ENCODE results near the gene UBE2F.
A peak's percentile ranks its signal among the peaks of the same experiment; 100 is the strongest.

Gene UBE2F

DNA sequence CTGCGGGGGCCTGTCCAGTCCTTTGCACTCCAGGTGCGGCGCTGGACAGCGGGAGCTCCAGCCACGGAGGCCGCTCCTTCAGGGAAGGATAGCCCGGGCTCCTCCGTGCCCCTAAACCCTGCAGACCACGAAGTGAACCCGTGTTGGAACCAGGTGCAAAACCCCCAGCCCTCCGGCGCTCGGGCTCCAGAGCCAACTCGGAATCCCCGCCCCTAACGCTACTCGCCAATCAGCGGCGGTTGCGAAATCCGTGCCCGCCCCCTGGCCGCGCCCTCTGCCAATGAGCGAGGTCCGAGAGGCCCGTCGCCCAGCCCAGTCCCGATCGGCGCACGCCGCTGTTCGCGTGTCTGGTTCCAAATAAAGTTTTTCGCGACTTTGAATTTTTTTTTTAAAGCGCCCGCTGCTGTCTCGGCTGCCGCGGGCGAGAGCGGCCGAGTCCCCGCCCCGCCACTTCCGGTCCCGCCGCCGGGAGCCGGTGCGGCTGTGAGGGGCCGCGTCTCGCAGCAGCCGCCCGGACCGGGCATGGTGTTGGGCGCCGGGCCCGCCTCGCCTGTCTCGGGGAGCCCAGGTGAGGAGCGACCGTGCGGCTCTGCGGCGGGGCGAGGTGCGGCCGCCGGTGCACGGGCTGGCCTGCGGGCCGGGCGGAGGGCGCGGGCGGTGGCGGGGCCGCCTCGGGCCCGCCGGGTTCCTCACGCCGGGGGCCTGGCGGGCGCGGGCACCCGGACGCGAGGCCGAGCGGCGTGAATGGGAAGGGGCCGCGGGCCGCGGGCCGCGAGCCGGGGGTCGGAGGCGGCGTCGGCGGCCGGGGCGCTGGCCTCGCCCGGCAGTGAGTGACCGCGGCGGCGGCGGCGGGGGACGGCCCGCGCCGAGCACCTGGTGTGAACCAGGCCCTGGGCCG, at the start of gene UBE2F:
Gene UBE2F (plus strand): TSS at position 450 of the 898 bp plus-strand sequence. CDS start 6,094 bp downstream, outside the sequence.
- peak within 1 kb of the TSS; percentile 79; the same call in 1 of the 2 replicates for H3K9ac ChIP-seq (ENCODE audit: low read depth, low read length)
- H3K27me3 ChIP-seq (ENCODE audit: insufficient read depth, low read length): peaks cover 6% of the 10 kb centered on the region
- peak within 1 kb of the TSS; percentile 88 for H3K4me3 ChIP-seq (ENCODE audit: low read length)
- H3K9me3 ChIP-seq (ENCODE audit: insufficient read depth, low read depth, low read length): peaks cover 8% of the 10 kb centered on the region
- peaks cover 8% of the 10 kb centered on the region; the same call in 1 of the 2 replicates for H3K4me1 ChIP-seq (ENCODE audit: insufficient read depth, low read length)
- no peaks in the 10 kb centered on the region for H3K36me3 ChIP-seq (ENCODE audit: insufficient read depth, low read depth, low read length)
- H3K27ac ChIP-seq (ENCODE audit: low read length): no peak within 1 kb of the TSS

GRCh38 chr2:237917696-237918374, 49.0 kb upstream of the UBE2F start:
- Histone ChIP-seq H3K36me3 (ENCODE audit: insufficient read depth, low read depth, low read length) (no peaks in the 10 kb centered on the region), H3K4me1 (ENCODE audit: insufficient read depth, low read length) (no peaks in the 10 kb centered on the region), H3K27me3 (ENCODE audit: insufficient read depth, low read length) (0 out of 2 replicates have a peak, but pooled peaks cover 2% of the 10 kb centered on the region), H3K9ac (ENCODE audit: low read depth, low read length) (no peak overlapping the region), H3K9me3 (ENCODE audit: insufficient read depth, low read depth, low read length) (no peaks in the 10 kb centered on the region), H3K4me3 (ENCODE audit: low read length) (no peak overlapping the region), H3K27ac (ENCODE audit: low read length) (no peak overlapping the region)

DNA sequence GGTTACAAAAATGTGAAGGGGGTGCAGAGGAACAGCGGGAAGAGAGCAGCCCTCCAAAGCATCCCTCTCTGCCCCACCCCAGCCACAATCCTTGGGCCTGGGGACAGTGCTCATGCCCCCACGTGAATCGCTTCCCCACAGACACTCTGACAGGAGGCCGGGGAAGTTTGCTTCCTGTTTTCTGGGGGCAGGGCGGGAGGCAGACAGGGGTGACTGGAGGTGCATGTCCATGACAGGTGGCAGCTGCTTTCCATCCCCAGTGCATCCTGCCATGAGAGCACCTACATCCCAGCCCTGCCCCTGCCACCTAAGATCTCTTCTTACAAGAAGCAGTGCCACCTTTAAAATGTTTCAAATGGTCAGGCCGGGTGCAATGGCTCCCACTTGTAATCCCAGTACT, 47.2 kb upstream of the UBE2F start:
- H3K27ac ChIP-seq (ENCODE audit: low read length): no peak overlapping the region
- H3K9me3 ChIP-seq (ENCODE audit: insufficient read depth, low read depth, low read length): no peaks in the 10 kb centered on the region

DNA sequence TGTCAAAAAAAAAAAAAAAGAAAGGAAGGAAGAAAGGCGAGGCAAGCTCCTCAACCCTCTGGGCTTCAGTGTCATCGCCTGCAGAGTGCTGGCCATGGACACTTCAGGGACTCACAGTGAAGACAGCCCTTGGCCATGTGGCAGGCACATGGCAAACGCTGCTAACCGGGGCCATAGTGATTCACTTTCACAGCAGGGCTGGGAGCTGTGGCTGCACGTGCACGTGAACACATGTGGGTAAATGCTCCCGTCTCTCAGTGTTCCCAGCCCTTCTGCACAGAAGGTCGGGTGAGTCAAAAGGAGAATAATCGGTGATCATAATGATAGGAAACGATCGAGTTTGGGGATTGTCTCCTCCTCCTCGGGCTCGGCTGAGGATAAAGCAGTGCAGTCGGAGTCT, 46.1 kb upstream of the UBE2F start:
- no peak overlapping the region for H3K9ac ChIP-seq (ENCODE audit: low read depth, low read length)
- no peak overlapping the region for H3K4me3 ChIP-seq (ENCODE audit: low read length)
- H3K4me1 ChIP-seq (ENCODE audit: insufficient read depth, low read length): no peaks in the 10 kb centered on the region; the same call in 1 of the 2 replicates
- no peaks in the 10 kb centered on the region for H3K9me3 ChIP-seq (ENCODE audit: insufficient read depth, low read depth, low read length)
- peaks cover 9% of the 10 kb centered on the region; the same call in 1 of the 2 replicates for H3K27me3 ChIP-seq (ENCODE audit: insufficient read depth, low read length)
- no peak overlapping the region for H3K27ac ChIP-seq (ENCODE audit: low read length)
- no peaks in the 10 kb centered on the region for H3K36me3 ChIP-seq (ENCODE audit: insufficient read depth, low read depth, low read length)

More for the DNA sequence above, 47.2 kb upstream of the UBE2F start:
- H3K4me1 ChIP-seq (ENCODE audit: insufficient read depth, low read length): no peaks in the 10 kb centered on the region; the same call in 1 of the 2 replicates
- no peak overlapping the region for H3K9ac ChIP-seq (ENCODE audit: low read depth, low read length)
- peaks cover 9% of the 10 kb centered on the region; the same call in 1 of the 2 replicates for H3K27me3 ChIP-seq (ENCODE audit: insufficient read depth, low read length)
- no peaks in the 10 kb centered on the region for H3K36me3 ChIP-seq (ENCODE audit: insufficient read depth, low read depth, low read length)
- H3K4me3 ChIP-seq (ENCODE audit: low read length): no peak overlapping the region

GRCh38 chr2:237921967-237922492, 44.8 kb upstream of the UBE2F start:
- no peak overlapping the region for H3K27ac ChIP-seq (ENCODE audit: low read length)
- no peaks in the 10 kb centered on the region for H3K36me3 ChIP-seq (ENCODE audit: insufficient read depth, low read depth, low read length)
- H3K4me1 ChIP-seq (ENCODE audit: insufficient read depth, low read length): no peaks in the 10 kb centered on the region; the same call in 1 of the 2 replicates
- no peak overlapping the region for H3K9ac ChIP-seq (ENCODE audit: low read depth, low read length)
- H3K9me3 ChIP-seq (ENCODE audit: insufficient read depth, low read depth, low read length): no peaks in the 10 kb centered on the region
- no peak overlapping the region for H3K4me3 ChIP-seq (ENCODE audit: low read length)
- peaks cover 9% of the 10 kb centered on the region; the same call in 1 of the 2 replicates for H3K27me3 ChIP-seq (ENCODE audit: insufficient read depth, low read length)

DNA sequence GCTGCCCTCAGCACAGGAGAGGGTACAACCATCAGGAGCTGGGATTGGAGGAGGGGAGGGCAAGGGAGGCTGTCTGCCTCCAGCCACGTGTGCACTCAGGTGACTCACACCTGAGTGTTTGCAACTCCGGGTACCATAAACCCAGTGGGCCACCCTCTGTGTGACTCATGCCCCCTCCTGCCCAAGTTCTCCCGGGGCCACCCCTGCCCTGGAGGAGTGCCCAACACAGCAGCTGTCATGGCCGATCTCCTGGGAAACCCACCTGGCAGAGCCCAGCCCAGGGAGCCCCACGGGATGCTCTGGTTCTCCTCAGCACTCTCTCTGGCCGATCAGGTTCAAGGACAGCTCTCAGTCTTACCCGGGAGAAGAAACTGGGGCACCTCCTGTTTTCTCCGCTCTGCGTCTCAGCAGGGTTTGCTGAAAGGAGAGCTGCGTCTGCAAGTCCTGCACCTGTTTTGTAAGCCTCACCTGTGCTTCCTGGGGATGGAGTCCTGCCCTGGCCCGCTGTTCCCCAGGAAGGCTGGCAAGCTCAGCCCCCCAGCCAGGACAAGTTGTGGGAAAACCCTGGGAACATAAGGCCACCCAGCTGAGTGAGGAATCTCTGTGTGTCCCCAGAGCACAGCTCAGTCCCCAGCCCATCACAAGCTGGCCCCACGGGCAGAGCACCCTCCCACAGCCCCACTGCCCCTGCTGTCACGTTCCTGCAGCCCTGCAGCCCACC, 44.0 kb upstream of the UBE2F start:
- Histone ChIP-seq H3K27me3 (ENCODE audit: insufficient read depth, low read length) (peaks cover 9% of the 10 kb centered on the region; the same call in 1 of the 2 replicates), H3K9me3 (ENCODE audit: insufficient read depth, low read depth, low read length) (no peaks in the 10 kb centered on the region), H3K27ac (ENCODE audit: low read length) (no peak overlapping the region), H3K4me3 (ENCODE audit: low read length) (no peak overlapping the region), H3K9ac (ENCODE audit: low read depth, low read length) (no peak overlapping the region), H3K4me1 (ENCODE audit: insufficient read depth, low read length) (no peaks in the 10 kb centered on the region; the same call in 1 of the 2 replicates), H3K36me3 (ENCODE audit: insufficient read depth, low read depth, low read length) (no peaks in the 10 kb centered on the region)

- H3K27ac ChIP-seq (ENCODE audit: low read length): no peak overlapping the region
- H3K36me3 ChIP-seq (ENCODE audit: insufficient read depth, low read depth, low read length): no peaks in the 10 kb centered on the region
- H3K4me1 ChIP-seq (ENCODE audit: insufficient read depth, low read length): no peaks in the 10 kb centered on the region; the same call in 1 of the 2 replicates
- H3K27me3 ChIP-seq (ENCODE audit: insufficient read depth, low read length): peaks cover 9% of the 10 kb centered on the region; the same call in 1 of the 2 replicates
- H3K9ac ChIP-seq (ENCODE audit: low read depth, low read length): no peak overlapping the region
- no peak overlapping the region for H3K4me3 ChIP-seq (ENCODE audit: low read length)
- H3K9me3 ChIP-seq (ENCODE audit: insufficient read depth, low read depth, low read length): no peaks in the 10 kb centered on the region
Observed at GRCh38 chr2:237923481-237924163, 43.2 kb upstream of the UBE2F start.

DNA sequence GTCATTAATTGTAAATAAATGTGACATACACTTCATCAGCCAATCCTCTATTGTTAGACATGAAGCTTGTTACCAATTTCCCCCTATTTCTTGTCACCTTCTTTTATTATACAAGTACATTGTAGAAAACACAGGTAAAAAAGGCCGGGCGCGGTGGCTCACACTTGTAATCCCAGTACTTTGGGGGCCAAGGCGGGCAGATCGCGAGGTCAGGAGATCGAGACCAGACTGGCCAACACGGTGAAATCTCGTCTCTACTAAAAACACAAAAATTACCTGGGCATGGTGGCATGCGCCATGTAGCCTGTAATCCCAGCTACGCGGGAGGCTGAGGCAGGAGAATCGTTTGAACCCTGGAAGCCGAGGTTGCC, 42.7 kb upstream of the UBE2F start:
- Histone ChIP-seq H3K27ac (ENCODE audit: low read length) (no peak overlapping the region), H3K36me3 (ENCODE audit: insufficient read depth, low read depth, low read length) (no peaks in the 10 kb centered on the region)

DNA sequence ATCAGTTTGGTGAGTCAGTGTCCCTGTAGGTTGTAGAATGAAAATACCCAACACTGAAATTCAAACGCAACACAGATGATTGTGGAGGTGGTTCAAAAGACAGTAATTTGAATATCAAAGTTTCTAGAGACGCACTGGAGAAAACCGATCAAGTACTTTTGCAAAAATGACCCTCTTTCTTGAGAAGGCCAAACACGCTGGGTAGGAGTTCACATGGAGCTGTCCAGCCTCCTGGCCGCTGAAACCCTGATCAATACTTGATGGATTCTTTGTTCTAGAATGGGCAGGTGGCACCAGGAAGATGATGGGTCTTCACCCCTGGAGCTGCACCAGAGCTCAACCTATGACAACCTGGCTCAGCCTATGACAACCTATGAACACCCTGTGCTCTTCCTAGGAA, 39.7 kb upstream of the UBE2F start:
- no peaks in the 10 kb centered on the region; the same call in 1 of the 2 replicates for H3K4me1 ChIP-seq (ENCODE audit: insufficient read depth, low read length)
- H3K9me3 ChIP-seq (ENCODE audit: insufficient read depth, low read depth, low read length): peaks cover 8% of the 10 kb centered on the region; the same call in 1 of the 2 replicates
- H3K27ac ChIP-seq (ENCODE audit: low read length): no peak overlapping the region
- H3K27me3 ChIP-seq (ENCODE audit: insufficient read depth, low read length): peaks cover 9% of the 10 kb centered on the region; the same call in 1 of the 2 replicates
- no peak overlapping the region for H3K4me3 ChIP-seq (ENCODE audit: low read length)
- no peaks in the 10 kb centered on the region for H3K36me3 ChIP-seq (ENCODE audit: insufficient read depth, low read depth, low read length)
- no peak overlapping the region for H3K9ac ChIP-seq (ENCODE audit: low read depth, low read length)

More for the DNA sequence above, 42.7 kb upstream of the UBE2F start:
- H3K27me3 ChIP-seq (ENCODE audit: insufficient read depth, low read length): peaks cover 9% of the 10 kb centered on the region; the same call in 1 of the 2 replicates
- no peak overlapping the region for H3K4me3 ChIP-seq (ENCODE audit: low read length)
- no peaks in the 10 kb centered on the region; the same call in 1 of the 2 replicates for H3K4me1 ChIP-seq (ENCODE audit: insufficient read depth, low read length)
- no peaks in the 10 kb centered on the region for H3K9me3 ChIP-seq (ENCODE audit: insufficient read depth, low read depth, low read length)
- H3K9ac ChIP-seq (ENCODE audit: low read depth, low read length): no peak overlapping the region

- Histone ChIP-seq H3K9ac (ENCODE audit: low read depth, low read length) (no peak overlapping the region), H3K4me1 (ENCODE audit: insufficient read depth, low read length) (no peaks in the 10 kb centered on the region; the same call in 1 of the 2 replicates), H3K4me3 (ENCODE audit: low read length) (no peak overlapping the region), H3K27me3 (ENCODE audit: insufficient read depth, low read length) (peaks cover 5% of the 10 kb centered on the region; the same call in 1 of the 2 replicates), H3K27ac (ENCODE audit: low read length) (no peak overlapping the region), H3K9me3 (ENCODE audit: insufficient read depth, low read depth, low read length) (peaks cover 8% of the 10 kb centered on the region; the same call in 1 of the 2 replicates), H3K36me3 (ENCODE audit: insufficient read depth, low read depth, low read length) (no peaks in the 10 kb centered on the region)
Observed at GRCh38 chr2:237927986-237928385, 38.8 kb upstream of the UBE2F start.
